HepG2 (cell line): Measurements from ENCODE around the gene GFER. TPM values are rescaled to one million over a fixed set of nuclear protein-coding genes. Genes with fewer than 3 reads are reported as not detected.
A peak's percentile ranks its signal among the peaks of the same experiment; 100 is the strongest.

Source experiments
- DBP ChIP-seq: sonication (generic); formaldehyde crosslinking; IDR thresholded peaks from 2 replicates; pipeline ENCODE4 v1.4.0; 2020; ENCODE audit warnings: missing genetic modification reagents; ENCODE audit errors: not compliant biosample characterization
- EP300 ChIP-seq, 3 experiments: sonication (generic) in 1 of 3; formaldehyde crosslinking in 1 of 3; IDR thresholded peaks; 2 replicates each; pipeline versions ENCODE4 v1.5.1 to v1.6.1; 2011 to 2020; ENCODE audit warnings: low read depth in 2 of 3, low read length in 2 of 3, borderline replicate concordance in 1 of 3, improper control_type of control experiment in 1 of 3, mild to moderate bottlenecking in 1 of 3, missing genetic modification reagents in 1 of 3, moderate library complexity in 1 of 3
- FOSL1 ChIP-seq: sonication (generic); formaldehyde crosslinking; IDR thresholded peaks from 2 replicates; pipeline ENCODE4 v1.9.0; 2021; ENCODE audit warnings: missing genetic modification reagents, borderline replicate concordance
- FOXP1 ChIP-seq, 2 experiments: fragments of 450-650 bp in 1 of 2; IDR thresholded peaks; 2 replicates each; pipeline ENCODE4 v1.6.1; 2017 to 2018; ENCODE audit warnings: antibody characterized with exemption in 1 of 2
- KIAA2018 ChIP-seq: sonication (generic); formaldehyde crosslinking; IDR thresholded peaks from 2 replicates; pipeline ENCODE4 v1.5.0; 2020; ENCODE audit warnings: mild to moderate bottlenecking, missing genetic modification reagents, borderline replicate concordance
- POLR2AphosphoS2 ChIP-seq: IDR thresholded peaks from 2 replicates; pipeline ENCODE4 v1.6.1; 2011; ENCODE audit warnings: low read depth, low read length, improper control_type of control experiment
- THAP7 ChIP-seq: sonication (generic); formaldehyde crosslinking; IDR thresholded peaks from 2 replicates; pipeline ENCODE4 v1.8.1; 2023; ENCODE audit warnings: mild to moderate bottlenecking, missing genetic modification reagents
- ZHX2 ChIP-seq, 2 experiments: sonication (generic) in 1 of 2; formaldehyde crosslinking in 1 of 2; IDR thresholded peaks; 2 replicates each; pipeline versions ENCODE4 v1.6.1 to v1.9.0; 2014 to 2022; ENCODE audit warnings: antibody characterized with exemption in 1 of 2, borderline replicate concordance in 1 of 2, inconsistent platforms in 1 of 2, low read depth in 1 of 2, missing genetic modification reagents in 1 of 2
- ZKSCAN8 ChIP-seq: IDR thresholded peaks from 2 replicates; pipeline ENCODE4 v1.6.1; 2016; ENCODE audit warnings: borderline replicate concordance, missing genetic modification reagents, missing compliant biosample characterization
- ZNF383 ChIP-seq: sonication (generic); formaldehyde crosslinking; IDR thresholded peaks from 2 replicates; pipeline ENCODE4 v1.4.0; 2020; ENCODE audit warnings: missing genetic modification reagents, mild to moderate bottlenecking, borderline replicate concordance
- polyA plus RNA-seq, 8 experiments: library from polyadenylated mRNA; depleted of rRNA in 3 of 8; stranded (reverse) in 7 of 8; unstranded in 1 of 8; fragments of >200 nt; fragmentation: Illumina TruSeq in 4 of 8; extraction: Trizol in 4 of 8; gene quantifications; 2 replicates each; pipeline versions ENCODE4 v1.2.1 to v1.2.3, GENCODE V29; 2011 to 2016; ENCODE audit warnings: low read depth in 4 of 8, missing spikeins in 1 of 8, mixed read lengths in 1 of 8; ENCODE audit not compliant: insufficient read depth in 1 of 8
- total RNA-seq, 5 experiments: library from RNA; depleted of rRNA; stranded (reverse); fragments of >200 nt; fragmentation: Illumina TruSeq; extraction: Trizol; gene quantifications; 2 replicates each; pipeline ENCODE4 v1.2.3, GENCODE V29; 2016; ENCODE audit warnings: low read depth in 1 of 5

GFER gene
- total and polyA plus RNA-seq, 2 of the 13 experiments (the other 11 are each of a cell fraction or from before 2014, with no cell fraction given): 28.6 to 71.7 TPM

- 0 out of 2 replicates have a peak, but pooled peaks have one; percentile 29 for TF ChIP-seq ZHX2 (IDR thresholded peaks at IDR 0.05; ENCODE audit: low read depth)
- TF ChIP-seq ZHX2 (CRISPR knock-in tag; IDR thresholded peaks at IDR 0.05; ENCODE audit: borderline replicate concordance): no peak
- no peak for TF ChIP-seq FOXP1 (IDR thresholded peaks at IDR 0.05)
- TF ChIP-seq FOXP1 (CRISPR knock-in tag; IDR thresholded peaks at IDR 0.05): no peak
- no peak for TF ChIP-seq KIAA2018
- TF ChIP-seq ZKSCAN8 (CRISPR knock-in tag): peak; percentile 68; the same call in 1 of the 2 replicates
- TF ChIP-seq ZNF383 (CRISPR knock-in tag): no peak
- TF ChIP-seq POLR2AphosphoS2: no peak
- no peak for TF ChIP-seq THAP7 (CRISPR knock-in tag)
- no peak for TF ChIP-seq DBP
- no peak for TF ChIP-seq EP300 (IDR thresholded peaks at IDR 0.05; ENCODE audit: low read depth in 2 of 2, low read length in 2 of 2)
- no peak for TF ChIP-seq EP300 (CRISPR knock-in tag; IDR thresholded peaks at IDR 0.05; ENCODE audit: borderline replicate concordance)
- no peak for TF ChIP-seq FOSL1 (CRISPR knock-in tag)
These were observed 20.0 kb downstream of the GFER start (continued) for GRCh38 chr16:2003827-2004641.
